ENCODE results near the gene GALNS. TPM values are rescaled to one million over a fixed set of nuclear protein-coding genes. Genes with fewer than 3 reads are reported as not detected.
"Not testable (repeated sequence)": the region's sequence is repeated elsewhere in the genome, so short reads cannot be mapped to it uniquely, and the experiment has no call there.

Gene GALNS
- total RNA-seq, 1 experiment from 2014 or later = 7.4 TPM

GRCh38 chr16:88889702-88890352 is 33.1 kb upstream of the GALNS start:
- not testable (repeated sequence) for DNase-seq (ENCODE audit: low read depth)

GRCh38 chr16:88888461-88889387 is 32.0 kb upstream of the GALNS start:
- DNase-seq (ENCODE audit: low read depth) = no peak

- no peak for DNase-seq (ENCODE audit: low read depth)
These were observed 31.3 kb upstream of the GALNS start for GRCh38 chr16:88888057-88888456.

GRCh38 chr16:88886845-88887521 is 30.2 kb upstream of the GALNS start:
- no peak for DNase-seq (ENCODE audit: low read depth)

- DNase-seq (ENCODE audit: low read depth) = no peak
These were observed 29.7 kb upstream of the GALNS start for GRCh38 chr16:88886420-88886844.

- no peak for DNase-seq (ENCODE audit: low read depth)
These were observed 29.0 kb upstream of the GALNS start for GRCh38 chr16:88885693-88886280.

- DNase-seq (ENCODE audit: low read depth) = no peak
These were observed 28.0 kb upstream of the GALNS start for GRCh38 chr16:88884569-88885271.

- DNase-seq (ENCODE audit: low read depth) = no peak
These were observed 27.2 kb upstream of the GALNS start for GRCh38 chr16:88883946-88884345.

GRCh38 chr16:88883117-88883895 is 26.6 kb upstream of the GALNS start:
- peak; percentile 65 for DNase-seq (ENCODE audit: low read depth)

GRCh38 chr16:88882358-88883030 is 25.7 kb upstream of the GALNS start:
- DNase-seq (ENCODE audit: low read depth) = no peak

- no peak for DNase-seq (ENCODE audit: low read depth)
These were observed 25.1 kb upstream of the GALNS start for GRCh38 chr16:88881675-88882357.

- DNase-seq (ENCODE audit: low read depth) = no peak
These were observed 24.4 kb upstream of the GALNS start for GRCh38 chr16:88881007-88881615.

GRCh38 chr16:88880226-88881006 is 23.7 kb upstream of the GALNS start:
- DNase-seq (ENCODE audit: low read depth) = no peak

- DNase-seq (ENCODE audit: low read depth) = no peak
These were observed 23.0 kb upstream of the GALNS start for GRCh38 chr16:88879788-88880055.

- DNase-seq (ENCODE audit: low read depth) = no peak
These were observed 22.4 kb upstream of the GALNS start for GRCh38 chr16:88878967-88879787.

- no peak for DNase-seq (ENCODE audit: low read depth)
These were observed 21.6 kb upstream of the GALNS start for GRCh38 chr16:88878356-88878755.
